ENCODE measurements around the gene PCCA.

PCCA gene, protein sequence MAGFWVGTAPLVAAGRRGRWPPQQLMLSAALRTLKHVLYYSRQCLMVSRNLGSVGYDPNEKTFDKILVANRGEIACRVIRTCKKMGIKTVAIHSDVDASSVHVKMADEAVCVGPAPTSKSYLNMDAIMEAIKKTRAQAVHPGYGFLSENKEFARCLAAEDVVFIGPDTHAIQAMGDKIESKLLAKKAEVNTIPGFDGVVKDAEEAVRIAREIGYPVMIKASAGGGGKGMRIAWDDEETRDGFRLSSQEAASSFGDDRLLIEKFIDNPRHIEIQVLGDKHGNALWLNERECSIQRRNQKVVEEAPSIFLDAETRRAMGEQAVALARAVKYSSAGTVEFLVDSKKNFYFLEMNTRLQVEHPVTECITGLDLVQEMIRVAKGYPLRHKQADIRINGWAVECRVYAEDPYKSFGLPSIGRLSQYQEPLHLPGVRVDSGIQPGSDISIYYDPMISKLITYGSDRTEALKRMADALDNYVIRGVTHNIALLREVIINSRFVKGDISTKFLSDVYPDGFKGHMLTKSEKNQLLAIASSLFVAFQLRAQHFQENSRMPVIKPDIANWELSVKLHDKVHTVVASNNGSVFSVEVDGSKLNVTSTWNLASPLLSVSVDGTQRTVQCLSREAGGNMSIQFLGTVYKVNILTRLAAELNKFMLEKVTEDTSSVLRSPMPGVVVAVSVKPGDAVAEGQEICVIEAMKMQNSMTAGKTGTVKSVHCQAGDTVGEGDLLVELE

GRCh38 chr13:100088644-100089464 is at the start of gene PCCA:
Gene PCCA, plus strand, starts transcription at chr13:100089093. Its CDS starts 28 bp downstream, at chr13:100089121.
- no peak for TF ChIP-seq GATA3 (IDR thresholded peaks at IDR 0.05; ENCODE audit: low read depth, low read length)
- no peak for TF ChIP-seq GATA2 (IDR thresholded peaks at IDR 0.05; ENCODE audit: low read depth, low read length)

GRCh38 chr13:100039740-100040139 is 49.2 kb upstream of the PCCA start:
- TF ChIP-seq GATA3 (IDR thresholded peaks at IDR 0.05; ENCODE audit: low read depth, low read length) (no peak), GATA2 (IDR thresholded peaks at IDR 0.05; ENCODE audit: low read depth, low read length) (no peak)

DNA sequence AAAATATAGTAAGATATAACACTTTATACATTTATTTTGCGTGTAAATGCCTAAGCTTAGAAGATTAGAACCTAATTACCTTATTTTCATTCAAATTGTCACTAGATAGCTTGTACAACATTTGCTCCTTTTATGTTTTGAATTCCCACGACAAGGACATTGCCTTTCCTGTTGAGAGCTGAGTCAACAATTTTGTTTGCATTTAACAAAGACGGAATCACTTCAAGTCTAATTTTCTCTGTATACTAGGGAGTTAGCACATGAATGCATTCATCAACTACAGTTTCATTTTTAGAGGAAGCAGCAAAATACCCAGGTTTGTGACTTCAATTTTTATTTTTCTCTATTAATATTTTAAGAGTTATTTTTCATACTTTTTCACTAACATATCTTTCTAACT is 48.7 kb upstream of the PCCA start:
- TF ChIP-seq GATA3 (IDR thresholded peaks at IDR 0.05; ENCODE audit: low read depth, low read length) (no peak), GATA2 (IDR thresholded peaks at IDR 0.05; ENCODE audit: low read depth, low read length) (no peak)

DNA sequence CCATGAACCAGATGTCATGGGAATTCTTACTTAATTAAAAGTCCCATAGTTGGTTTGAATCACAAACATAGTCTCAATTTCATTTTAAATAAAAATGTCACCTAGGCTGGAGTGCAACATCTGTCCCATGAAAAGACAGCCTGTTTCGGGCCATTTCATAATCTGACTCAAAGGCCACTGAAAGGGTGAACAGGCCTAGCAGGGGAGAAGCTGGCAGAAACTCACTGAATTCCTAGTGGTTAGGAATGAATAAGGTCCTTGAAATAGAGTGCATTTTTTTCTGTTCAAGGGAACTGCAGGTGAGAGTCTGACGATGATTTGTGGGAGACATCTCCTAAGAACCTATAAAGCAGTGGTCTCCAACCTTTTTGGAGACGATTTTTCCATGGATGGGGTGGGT is 44.0 kb upstream of the PCCA start:
- TF ChIP-seq GATA2 (IDR thresholded peaks at IDR 0.05; ENCODE audit: low read depth, low read length) (no peak), GATA3 (IDR thresholded peaks at IDR 0.05; ENCODE audit: low read depth, low read length) (no peak)

- TF ChIP-seq GATA3 (IDR thresholded peaks at IDR 0.05; ENCODE audit: low read depth, low read length) = no peak
- TF ChIP-seq GATA2 (IDR thresholded peaks at IDR 0.05; ENCODE audit: low read depth, low read length) = no peak
Observed at GRCh38 chr13:100045355-100045754, 43.5 kb upstream of the PCCA start.

- TF ChIP-seq GATA2 (IDR thresholded peaks at IDR 0.05; ENCODE audit: low read depth, low read length) (no peak), GATA3 (IDR thresholded peaks at IDR 0.05; ENCODE audit: low read depth, low read length) (no peak)
Observed at GRCh38 chr13:100051070-100051469, 37.8 kb upstream of the PCCA start.

DNA sequence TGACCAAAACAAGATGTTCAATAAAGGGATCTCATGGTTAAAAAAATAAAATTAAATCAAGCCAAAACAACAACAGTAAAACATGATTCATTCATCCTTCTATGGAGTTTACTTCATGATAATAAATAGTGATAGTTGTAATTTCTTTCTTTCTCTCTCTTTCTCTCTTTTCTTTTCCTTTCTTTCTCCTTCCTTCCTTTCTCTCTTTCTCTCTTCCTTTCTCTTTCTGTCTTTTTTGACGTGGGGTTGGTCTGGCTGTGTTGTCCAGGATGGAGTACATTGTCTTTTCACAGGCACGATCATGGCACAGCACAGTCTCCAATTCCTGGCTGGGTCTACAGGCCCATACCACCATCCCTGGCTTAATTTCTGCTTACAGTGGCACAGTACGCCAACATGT is 29.1 kb upstream of the PCCA start:
- TF ChIP-seq GATA3 (IDR thresholded peaks at IDR 0.05; ENCODE audit: low read depth, low read length) = no peak
- no peak for TF ChIP-seq GATA2 (IDR thresholded peaks at IDR 0.05; ENCODE audit: low read depth, low read length)

DNA sequence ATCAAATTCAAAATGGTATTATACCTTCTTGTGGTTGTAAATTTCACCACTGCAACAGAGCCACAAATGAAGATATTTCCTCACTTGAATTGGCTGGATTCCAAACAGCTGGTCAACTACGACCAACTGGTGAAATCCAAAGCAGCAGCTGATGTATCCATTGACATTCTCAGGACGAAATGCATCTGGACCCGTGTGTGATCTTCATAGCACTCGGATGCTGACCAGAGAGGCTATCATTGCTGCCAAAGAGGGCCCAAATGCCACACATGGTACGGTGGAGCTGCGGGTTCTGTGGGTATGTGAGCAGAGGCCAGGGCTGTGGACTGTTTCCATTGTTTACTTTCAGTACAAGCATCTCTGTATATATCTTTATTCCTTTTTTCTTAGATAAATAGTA is 25.6 kb upstream of the PCCA start:
- TF ChIP-seq GATA3 (IDR thresholded peaks at IDR 0.05; ENCODE audit: low read depth, low read length) (no peak), GATA2 (IDR thresholded peaks at IDR 0.05; ENCODE audit: low read depth, low read length) (no peak)

DNA sequence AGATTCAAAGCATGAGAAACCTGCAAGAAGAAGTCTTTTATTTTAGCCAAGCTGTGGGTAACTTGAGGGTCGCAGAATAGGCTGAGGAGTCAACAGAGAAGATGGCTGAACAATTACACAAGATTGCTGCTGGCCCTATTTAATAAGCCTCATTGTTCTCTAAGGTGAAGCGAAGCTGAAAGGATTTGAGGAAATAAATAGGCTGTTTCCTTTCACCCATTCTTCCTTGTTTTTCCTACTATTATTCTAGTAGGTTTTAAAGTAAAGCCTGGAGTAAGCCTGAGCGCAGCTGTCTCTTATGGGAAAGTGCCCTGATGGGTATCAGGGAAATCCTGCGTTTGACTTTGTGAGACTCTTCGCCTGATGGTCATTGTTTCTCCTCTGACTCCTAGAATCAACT is 25.0 kb upstream of the PCCA start:
- TF ChIP-seq GATA2 (IDR thresholded peaks at IDR 0.05; ENCODE audit: low read depth, low read length) (no peak), GATA3 (IDR thresholded peaks at IDR 0.05; ENCODE audit: low read depth, low read length) (no peak)

DNA sequence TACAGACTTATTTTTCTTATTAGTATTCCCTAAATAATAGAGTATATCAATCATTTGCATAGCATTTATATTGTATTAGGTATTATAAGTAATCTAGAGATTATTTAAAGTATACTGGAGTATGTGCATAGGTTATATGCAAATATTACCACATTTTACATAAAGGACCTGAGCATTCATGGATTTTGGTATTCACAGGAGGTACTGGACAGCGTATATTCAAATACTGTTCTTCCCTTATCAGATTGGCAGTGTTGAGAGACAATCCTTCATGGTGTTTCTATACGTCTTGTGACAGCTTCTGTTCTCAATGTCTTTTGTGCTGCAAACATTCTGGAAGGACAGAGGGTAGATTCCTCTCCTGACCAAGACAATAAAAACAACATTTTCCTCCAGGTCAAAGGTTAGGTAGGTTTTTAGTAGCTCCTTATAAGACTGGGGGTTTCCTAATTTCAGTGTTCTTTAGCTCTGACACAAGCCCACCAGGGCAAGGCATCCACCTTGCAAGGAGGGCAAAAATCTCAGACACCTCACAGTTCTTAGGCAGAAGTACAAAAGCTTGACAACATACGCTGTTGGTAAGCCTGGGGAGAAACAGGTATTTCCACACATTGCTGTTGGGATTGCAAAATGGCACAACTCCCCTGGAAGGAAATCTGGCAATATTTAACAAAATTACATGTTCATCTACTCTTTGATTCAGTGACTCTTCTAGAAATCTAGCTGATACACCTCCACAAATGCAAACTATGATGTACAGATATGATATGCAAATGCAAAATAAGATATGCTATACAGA is 20.6 kb upstream of the PCCA start:
- TF ChIP-seq GATA2 (IDR thresholded peaks at IDR 0.05; ENCODE audit: low read depth, low read length) = no peak; the same call in 1 of the 2 replicates

- TF ChIP-seq GATA2 (IDR thresholded peaks at IDR 0.05; ENCODE audit: low read depth, low read length) (no peak), GATA3 (IDR thresholded peaks at IDR 0.05; ENCODE audit: low read depth, low read length) (no peak)
Observed at GRCh38 chr13:100069278-100069677, 19.6 kb upstream of the PCCA start.

- TF ChIP-seq GATA2 (IDR thresholded peaks at IDR 0.05; ENCODE audit: low read depth, low read length) = no peak
- no peak for TF ChIP-seq GATA3 (IDR thresholded peaks at IDR 0.05; ENCODE audit: low read depth, low read length)
Observed at GRCh38 chr13:100075700-100076587, 12.9 kb upstream of the PCCA start.

DNA sequence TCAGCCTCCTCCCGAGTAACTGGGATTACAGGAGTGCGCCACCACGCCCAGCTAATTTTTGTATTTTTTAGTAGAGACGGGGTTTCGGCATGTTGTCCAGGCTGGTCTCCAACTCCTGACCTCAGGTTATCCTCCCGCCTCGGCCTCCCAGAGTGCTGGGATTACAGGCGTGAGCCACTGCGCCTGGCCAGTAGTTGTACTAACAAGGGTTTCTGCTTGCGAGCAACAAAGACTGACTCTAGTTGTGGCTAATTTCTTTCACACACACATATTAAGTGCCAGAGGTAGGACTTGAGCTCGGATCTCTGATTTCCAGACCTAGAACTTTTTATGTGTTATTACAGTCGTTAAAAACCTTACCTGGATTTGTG is 635 bp upstream of the PCCA start:
- TF ChIP-seq GATA3 (IDR thresholded peaks at IDR 0.05; ENCODE audit: low read depth, low read length) (no peak), GATA2 (IDR thresholded peaks at IDR 0.05; ENCODE audit: low read depth, low read length) (no peak)

Measured in SH-SY5Y (cell line).